ENCODE measurements around the gene PTGFRN. TPM values are rescaled to one million over a fixed set of nuclear protein-coding genes. Genes with fewer than 3 reads are reported as not detected.

The PTGFRN gene
- total RNA-seq, 2 experiments from 2014 or later: 7.6 to 7.9 TPM

GRCh38 chr1:116911779-116912469 lies 2.2 kb downstream of the PTGFRN start:
- CTCF ChIA-PET: no interaction called here
- POLR2A ChIA-PET: no interaction called here

- ChIA-PET CTCF (no interaction called here), POLR2A (no interaction called here)
Measured at GRCh38 chr1:116912846-116913245, 3.1 kb downstream of the PTGFRN start.

GRCh38 chr1:116913941-116914340 lies 4.2 kb downstream of the PTGFRN start:
- CTCF ChIA-PET: no interaction called here
- POLR2A ChIA-PET: no interaction called here

GRCh38 chr1:116914667-116915066 lies 5.0 kb downstream of the PTGFRN start:
- ChIA-PET POLR2A (no interaction called here), CTCF (interaction anchor here (0.7 kb wide), 1 partner anchor 28 kb away, joined by 3 read pairs; no protein-coding TSS in a partner anchor)

- ChIA-PET CTCF (interaction anchor here (0.7 kb wide), 1 partner anchor 28 kb away, joined by 3 read pairs; no protein-coding TSS in a partner anchor), POLR2A (no interaction called here)
Measured at GRCh38 chr1:116915086-116915661, 5.5 kb downstream of the PTGFRN start.

- ChIA-PET POLR2A (no interaction called here), CTCF (no interaction called here)
Measured at GRCh38 chr1:116916002-116916401, 6.3 kb downstream of the PTGFRN start.

GRCh38 chr1:116916533-116917445 lies 7.1 kb downstream of the PTGFRN start:
- ChIA-PET POLR2A (no interaction called here), CTCF (no interaction called here)

GRCh38 chr1:116918714-116919357 lies 9.1 kb downstream of the PTGFRN start:
- ChIA-PET POLR2A (no interaction called here), CTCF (interaction anchor here (0.8 kb wide), 1 partner anchor 149 kb away, joined by 3 read pairs; no protein-coding TSS in a partner anchor)

GRCh38 chr1:116919802-116920201 lies 10.1 kb downstream of the PTGFRN start:
- POLR2A ChIA-PET: no interaction called here
- CTCF ChIA-PET: interaction anchor here (0.8 kb wide), 1 partner anchor 148 kb away, joined by 3 read pairs; no protein-coding TSS in a partner anchor

GRCh38 chr1:116920211-116920610 lies 10.5 kb downstream of the PTGFRN start:
- POLR2A ChIA-PET: no interaction called here
- CTCF ChIA-PET: no interaction called here

- ChIA-PET CTCF (no interaction called here), POLR2A (interaction anchor here (0.5 kb wide), 1 partner anchor 29 kb away, joined by 4 read pairs; no protein-coding TSS in a partner anchor)
Measured at GRCh38 chr1:116921301-116921885, 11.7 kb downstream of the PTGFRN start.

GRCh38 chr1:116921937-116922336 lies 12.2 kb downstream of the PTGFRN start:
- CTCF ChIA-PET: no interaction called here
- POLR2A ChIA-PET: no interaction called here

GRCh38 chr1:116923421-116923820 lies 13.7 kb downstream of the PTGFRN start:
- POLR2A ChIA-PET: no interaction called here
- CTCF ChIA-PET: no interaction called here

GRCh38 chr1:116927049-116927798 lies 17.5 kb downstream of the PTGFRN start:
- POLR2A ChIA-PET: no interaction called here
- CTCF ChIA-PET: no interaction called here

- ChIA-PET CTCF (no interaction called here), POLR2A (no interaction called here)
Measured at GRCh38 chr1:116929961-116930592, 20.4 kb downstream of the PTGFRN start.

- POLR2A ChIA-PET: interaction anchor here (0.7 kb wide), 1 partner anchor 131 kb away, joined by 7 read pairs; no protein-coding TSS in a partner anchor
- CTCF ChIA-PET: no interaction called here
Measured at GRCh38 chr1:116931016-116931918, 21.6 kb downstream of the PTGFRN start.

Data from activated CD8-positive, alpha-beta memory T cell treated with anti-CD3 and anti-CD28 coated beads for 36 hours (primary cell).